Left renal pelvis (tissue), 4 donors: Measurements from ENCODE around the gene CAMTA2. TPM values are rescaled to one million over a fixed set of nuclear protein-coding genes. Genes with fewer than 3 reads are reported as not detected.
A peak's percentile ranks its signal among the peaks of the same experiment; 100 is the strongest.

Experiments used
- DNase-seq, 4 donors: peaks; one replicate each; pipeline ENCODE4 v3.0.0-alpha.2; 2013; ENCODE audit warnings: low read depth in 4 of 4, low spot score in 3 of 4
- polyA plus RNA-seq, 4 donors: library from polyadenylated mRNA; unstranded; fragments of 120-200 nt; gene quantifications; one replicate each; pipeline ENCODE4 v1.2.1, GENCODE V29; 2013; ENCODE audit not compliant: insufficient read length in 4 of 4

Gene CAMTA2
- polyA plus RNA-seq, 4 donors: 19.3 to 34.2 (median 26.6) TPM

DNA sequence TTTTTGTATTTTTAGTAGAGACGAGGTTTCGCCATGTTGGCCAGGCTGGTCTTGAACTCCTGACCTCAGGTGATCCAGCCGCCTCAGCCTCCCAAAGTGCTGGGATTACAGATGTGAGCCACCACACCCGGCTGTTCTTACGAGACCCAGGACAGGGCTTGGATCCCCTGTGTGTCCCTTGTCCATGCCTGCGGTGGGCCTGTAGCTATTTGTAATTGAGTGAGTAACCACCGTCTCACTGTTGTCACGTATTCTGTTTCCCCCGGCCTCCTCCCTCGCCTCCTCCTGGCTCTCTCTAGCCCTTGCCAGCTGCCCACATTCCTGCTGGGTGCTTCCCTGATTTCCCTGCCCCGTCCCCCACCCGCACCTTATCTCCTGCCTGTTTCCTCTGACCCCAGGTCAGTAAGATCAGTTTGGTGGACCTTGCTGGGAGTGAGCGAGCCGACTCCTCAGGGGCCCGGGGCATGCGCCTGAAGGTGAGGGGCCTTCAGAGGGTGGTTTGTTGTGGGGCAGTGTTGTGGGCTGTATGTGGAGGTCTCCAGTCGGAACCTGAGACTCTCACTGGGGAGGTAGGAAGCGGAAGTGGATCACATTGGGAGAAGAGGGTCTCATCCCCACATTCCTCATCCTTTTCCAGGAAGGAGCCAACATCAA lies 15.9 kb upstream of the CAMTA2 start:
- no peak for DNase-seq

DNA sequence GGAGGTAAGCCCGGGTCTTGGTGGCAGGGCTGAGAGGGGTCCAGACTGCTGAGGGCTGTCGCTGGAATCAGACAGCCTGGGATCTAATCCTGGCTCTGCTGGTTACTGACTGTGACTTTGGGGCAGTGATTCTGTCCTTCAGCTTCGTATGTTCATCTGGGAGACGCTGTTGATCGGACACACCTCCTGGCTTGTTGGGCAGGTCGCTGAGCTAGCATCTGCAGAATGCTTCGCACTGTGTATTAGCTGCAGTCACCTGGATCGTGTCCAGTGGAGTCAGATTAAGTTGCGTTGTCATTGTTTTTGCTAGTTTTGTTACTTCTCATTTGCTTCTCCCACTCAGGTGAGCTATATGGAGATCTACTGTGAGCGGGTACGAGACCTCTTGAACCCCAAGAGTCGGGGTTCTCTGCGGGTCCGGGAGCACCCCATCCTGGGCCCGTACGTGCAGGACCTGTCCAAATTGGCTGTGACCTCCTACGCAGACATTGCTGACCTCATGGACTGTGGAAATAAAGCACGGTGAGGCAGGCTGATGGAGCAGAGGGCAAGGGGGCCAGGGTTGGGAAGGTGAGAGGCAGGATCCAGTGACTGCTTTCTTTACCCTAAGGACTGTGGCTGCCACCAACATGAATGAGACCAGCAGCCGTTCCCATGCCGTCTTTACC lies 14.8 kb upstream of the CAMTA2 start:
- DNase-seq: no peak

DNA sequence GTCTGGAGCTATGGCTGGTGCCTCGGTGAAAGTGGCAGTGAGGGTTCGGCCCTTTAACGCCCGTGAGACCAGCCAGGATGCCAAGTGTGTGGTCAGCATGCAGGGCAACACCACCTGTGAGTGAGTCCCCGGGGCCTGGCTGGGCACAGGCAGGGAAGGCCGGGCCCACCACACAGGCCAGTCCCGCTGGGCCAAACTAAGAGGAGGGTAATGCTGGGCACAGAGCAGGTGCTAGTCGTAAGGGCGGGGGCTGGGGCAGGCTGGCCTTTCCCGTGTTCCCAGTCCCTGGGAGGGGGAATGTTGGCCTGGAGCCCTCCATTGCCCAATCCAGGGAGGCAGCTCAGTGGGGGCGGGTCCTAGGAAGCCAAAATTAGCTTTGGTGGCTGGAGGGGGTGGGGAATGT lies 12.8 kb upstream of the CAMTA2 start:
- no peak for DNase-seq

DNA sequence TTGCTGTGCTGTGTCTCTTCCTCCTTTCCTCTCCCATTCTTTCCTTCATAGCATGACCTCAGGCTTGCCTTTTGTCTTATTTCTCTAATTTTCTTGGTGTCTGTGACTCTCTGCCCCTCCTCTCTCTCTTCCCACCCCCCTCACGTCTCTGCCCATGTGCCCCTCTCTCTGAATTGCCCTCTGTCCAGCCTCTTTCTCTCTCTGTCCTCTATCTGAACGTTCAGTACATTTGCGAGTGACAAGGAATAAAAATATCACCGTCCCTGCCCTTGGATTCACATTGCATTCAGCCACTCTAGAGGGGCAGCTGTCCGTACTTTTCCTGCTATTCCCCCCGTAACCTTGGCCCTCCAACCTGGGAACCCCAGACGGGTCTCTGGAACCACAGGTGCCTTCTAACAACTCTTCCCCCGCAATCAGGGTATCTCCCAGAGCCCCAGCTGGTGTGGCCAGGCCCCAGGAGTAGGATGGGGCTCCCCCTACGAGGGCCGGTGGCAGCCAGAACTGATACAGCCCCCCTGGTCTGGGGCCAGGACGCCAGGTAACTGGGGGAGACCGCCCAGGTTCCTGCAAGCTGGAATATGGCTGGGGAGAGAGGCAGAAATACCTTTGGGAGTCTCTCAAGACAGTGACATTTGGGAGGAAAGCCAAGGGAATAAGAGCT lies 12.1 kb upstream of the CAMTA2 start:
- DNase-seq: no peak

DNA sequence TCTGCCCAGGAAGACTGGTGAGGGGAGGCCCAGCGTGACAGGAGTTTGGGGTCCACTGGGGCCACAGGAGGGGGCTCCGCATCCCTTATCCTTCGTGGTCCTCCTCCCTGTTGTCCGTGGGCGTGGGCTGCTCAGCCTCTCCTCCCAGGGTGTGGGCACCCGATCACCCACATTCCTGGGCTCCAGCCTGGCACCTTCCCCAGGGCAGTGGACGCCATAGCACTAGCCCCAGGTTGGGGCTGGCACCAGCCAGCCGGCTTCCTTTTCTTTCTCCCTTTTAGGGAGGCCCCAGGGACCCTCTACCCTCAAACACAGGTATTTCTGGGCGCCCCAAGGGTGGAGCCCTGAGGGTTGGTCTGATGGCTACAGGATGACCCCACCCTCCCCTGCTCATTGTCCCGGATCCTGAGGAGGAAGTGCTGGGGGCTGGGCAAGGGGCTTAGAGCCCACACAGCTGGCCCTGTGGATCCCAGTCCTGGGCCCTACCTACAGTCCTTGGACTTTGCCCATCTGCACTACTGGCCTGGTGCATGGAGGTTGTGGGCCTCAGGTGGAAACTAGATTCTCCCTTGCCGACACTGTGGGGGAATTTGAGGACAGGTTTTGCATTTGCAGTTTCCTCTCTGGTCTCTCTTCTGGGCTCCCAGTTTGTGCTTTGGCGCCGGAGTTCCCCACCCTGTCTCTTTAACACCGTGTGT lies 11.4 kb upstream of the CAMTA2 start:
- no peak for DNase-seq

DNA sequence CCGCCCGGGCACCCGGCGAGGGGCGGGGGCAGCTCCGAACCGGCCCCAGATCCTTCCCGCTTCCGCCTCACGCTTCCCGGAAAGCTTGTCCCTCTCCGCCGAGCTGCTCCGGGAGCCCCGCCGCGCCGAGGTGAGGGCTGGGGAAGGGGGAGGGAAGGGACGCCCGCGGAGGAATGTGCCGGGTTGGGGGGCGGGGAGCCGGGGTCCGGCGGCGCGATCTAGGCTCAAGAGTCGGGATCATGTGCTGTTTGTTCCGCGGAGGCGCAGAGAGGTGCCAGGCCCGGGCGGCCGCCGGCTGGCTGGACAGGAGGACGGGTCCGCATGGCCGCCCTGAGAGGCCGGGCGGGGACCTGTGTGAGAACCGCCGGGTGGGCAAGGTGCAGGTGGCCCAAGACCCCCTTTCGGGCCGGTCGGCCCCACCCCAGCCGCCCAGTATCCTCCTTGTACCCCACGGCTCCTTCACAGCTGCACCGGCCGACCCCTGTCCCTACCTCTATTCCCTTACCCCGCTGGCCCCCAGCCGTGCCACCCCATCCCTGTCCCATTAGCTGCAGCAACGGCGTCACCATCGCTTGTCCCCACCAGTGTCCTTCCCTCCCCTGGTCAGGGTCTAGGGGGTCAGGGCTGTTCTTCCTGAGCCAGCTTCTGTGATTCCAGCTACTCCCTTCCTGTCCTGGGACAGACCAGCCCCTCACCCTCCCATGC lies 10.7 kb upstream of the CAMTA2 start:
- no peak for DNase-seq

DNA sequence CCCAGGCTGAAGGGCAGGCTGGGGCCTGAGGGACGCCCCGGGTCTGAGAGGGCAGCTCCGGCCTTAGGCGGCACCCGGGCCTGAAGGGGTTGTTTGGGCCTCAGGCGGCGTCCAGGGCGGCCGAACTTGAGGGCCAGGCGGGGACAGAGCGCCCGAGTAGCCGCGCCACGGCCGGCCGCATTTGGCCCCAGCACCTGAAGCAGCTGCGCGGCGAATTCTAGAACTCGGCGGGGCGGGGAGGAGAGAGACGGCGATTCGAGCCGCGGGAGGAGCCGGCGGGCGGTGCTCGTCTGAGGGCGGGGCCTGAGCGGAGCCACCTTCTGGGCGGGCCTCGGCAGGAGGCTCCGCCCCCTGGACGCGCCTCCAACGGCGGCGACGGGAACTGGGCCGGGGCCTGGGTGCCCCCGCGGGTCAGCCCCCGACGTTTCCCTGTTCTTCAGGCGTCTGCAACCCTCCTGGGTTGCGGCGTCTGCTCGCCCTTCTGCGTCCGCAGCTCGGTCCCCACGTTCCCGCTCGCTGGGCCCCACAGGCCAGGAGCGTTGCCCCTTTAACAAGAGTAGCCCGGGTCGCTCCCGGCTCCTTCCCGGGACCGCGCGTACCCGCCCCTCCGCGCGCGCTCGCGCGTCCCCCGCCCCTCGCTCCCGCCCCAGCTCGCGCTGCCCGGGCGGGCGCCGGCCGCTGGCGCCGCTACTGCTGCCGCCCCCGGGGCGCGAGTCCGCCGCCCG lies 10.0 kb upstream of the CAMTA2 start, which contains the start of the genes INCA1 and KIF1C:
Gene INCA1, minus strand, starts transcription at position 221 of the 725 bp plus-strand sequence. CDS start 3,085 bp downstream, outside the sequence.
Gene KIF1C, plus strand, starts transcription at position 649 of the 725 bp plus-strand sequence. CDS start 2,297 bp downstream, outside the sequence.
- DNase-seq: peak; percentile 80 to 88 (median 84)

DNA sequence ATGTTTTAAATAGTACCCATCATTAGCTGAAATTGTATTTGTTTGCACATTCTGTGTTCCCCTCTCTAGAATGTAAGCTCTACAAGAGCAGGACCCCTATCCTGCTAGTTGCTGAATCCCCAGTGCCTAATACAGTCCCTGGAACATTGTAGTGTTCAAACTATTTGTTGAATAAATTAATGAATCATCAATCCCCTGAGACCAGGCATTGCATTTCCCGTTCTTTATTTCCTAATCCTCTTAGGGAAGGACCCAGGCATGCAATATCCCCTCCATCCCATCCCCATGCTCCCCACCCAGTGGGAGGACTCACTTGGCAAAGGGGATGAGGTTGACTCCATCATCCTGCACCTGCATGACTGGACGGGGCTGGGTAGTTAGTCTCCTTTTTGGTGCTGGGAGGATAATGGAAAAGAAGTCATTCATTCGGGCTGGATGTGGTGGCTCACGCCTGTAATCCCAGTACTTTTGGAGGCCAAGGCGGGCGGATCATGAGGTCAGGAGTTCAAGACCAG lies 6.7 kb upstream of the CAMTA2 start:
- no peak for DNase-seq

DNA sequence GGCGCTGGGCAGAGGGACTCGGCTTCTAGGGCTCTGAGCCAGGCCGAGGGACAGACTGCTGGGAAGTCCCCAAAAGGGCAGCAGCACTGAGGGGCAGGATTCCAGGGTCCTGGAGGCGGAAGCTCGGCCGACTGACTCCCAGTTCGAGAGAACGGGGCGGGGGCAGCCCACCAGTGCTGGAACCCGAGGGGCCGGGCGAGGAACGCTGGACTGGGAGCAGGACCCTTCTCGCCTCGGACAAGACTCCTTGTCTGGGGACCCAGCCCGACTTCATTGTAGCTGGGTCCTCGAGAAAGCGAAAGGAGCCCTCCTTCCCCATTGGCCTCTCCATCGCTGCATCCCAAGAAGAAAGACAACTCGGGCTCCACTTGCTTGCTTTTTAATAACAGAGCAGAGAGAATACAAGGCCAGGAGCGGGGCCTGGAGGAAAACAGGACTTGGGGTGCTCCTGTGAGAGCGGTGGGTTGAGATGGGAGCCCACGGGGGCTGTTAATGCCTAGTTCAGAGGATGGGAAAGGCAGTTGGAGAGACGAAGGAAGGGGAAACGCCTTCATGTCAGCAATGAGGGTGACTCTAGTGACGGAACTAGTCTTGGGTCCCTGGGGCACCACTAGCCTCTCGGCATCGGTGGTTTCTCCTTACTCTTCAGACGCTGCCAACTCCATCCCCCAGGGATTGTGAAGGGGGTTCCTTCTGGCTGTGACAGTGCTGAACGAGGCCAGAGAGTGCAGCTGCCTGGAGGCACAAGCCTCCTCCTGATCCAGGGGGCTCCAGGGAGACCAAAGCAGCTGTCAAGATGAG lies 492 bp upstream of the CAMTA2 start:
- DNase-seq: no peak

DNA sequence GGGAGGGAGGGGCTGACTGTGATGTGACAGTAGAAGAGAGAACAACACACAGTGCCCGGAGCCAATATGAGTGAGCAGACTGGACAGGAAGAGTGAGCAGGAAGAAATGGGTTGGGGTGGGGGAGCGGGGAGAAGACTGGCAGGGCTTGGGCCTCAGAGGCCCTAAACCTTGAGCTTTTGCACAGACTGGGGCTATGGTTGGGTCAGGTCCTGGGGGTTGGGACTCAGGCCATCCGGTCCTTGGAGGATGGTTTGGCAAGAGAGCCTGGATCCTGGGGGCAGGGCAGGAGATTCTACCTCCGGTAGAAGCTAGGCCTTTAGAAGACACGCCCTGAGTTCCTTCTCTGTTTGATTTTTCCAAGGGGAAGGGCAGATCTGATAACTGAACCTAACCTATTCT lies 1.1 kb downstream of the CAMTA2 start:
- no peak for DNase-seq

DNA sequence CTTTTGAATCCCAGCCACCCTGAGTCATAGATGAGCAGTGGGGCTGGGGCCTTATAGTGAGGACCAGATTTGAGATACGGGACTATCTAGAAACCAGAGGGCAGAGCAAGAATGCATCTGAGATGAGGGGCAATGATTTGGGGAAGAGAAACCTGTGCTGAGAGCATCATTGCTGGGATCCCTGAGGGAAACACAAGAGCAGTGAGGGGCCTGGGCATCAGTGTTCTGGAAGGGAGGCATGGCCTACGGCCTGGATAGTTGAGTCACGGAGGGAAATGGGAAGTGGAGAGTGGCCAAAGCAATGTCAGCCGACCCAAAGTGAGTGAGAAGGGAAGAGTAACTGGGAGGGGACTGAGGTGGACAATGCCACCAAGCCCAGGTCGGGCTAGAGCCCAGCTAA lies 5.2 kb downstream of the CAMTA2 start:
- DNase-seq: no peak

DNA sequence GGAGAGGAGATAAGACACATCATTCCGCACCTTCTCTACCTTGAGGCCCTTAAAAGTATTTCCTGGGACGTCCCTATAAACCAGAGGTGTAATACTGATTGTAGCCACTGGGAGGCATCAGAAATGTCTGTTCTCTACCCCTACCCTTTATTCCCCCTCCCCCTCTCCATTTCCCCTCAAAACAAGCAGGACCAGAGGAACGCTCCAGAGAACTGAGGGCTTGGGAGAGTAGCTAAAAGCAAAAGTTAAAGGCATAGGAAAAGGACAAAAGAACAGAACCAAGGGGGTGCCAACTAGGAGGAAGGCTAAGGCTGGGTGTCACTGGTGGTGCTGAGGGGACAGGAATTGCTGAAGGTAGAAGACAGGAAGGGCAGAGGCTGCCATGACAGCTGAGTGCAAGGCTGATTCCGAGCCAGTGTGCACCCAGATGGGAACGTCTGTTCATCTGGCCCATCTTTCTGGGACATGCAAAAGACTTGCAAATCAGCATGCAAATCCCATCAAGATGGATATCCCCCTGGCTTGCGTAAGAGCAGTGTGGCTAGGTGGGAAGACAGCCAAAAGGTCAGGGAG lies 6.7 kb downstream of the CAMTA2 start:
- DNase-seq: peak in 2 of 4 donors; percentile 58 to 65

DNA sequence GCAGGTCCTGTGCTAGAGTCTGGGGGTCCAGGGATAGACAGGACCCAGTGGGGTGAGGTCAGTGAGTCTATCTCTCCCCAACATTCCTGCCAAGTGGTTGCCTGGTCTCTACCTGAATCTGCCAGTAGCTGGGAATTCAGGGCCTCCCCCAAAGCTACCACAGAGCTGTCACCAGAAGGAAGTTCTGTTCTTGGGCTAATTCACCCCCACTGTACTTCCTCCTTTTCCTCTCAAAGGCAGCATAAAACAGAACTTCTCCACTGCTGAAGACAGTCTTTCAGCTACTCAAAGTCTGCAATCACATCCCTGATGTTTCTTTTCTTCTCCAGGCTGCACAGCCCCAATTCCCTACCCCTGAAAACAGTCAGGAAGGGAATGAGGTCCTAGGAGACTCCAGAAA lies 8.7 kb downstream of the CAMTA2 start:
- DNase-seq: no peak

DNA sequence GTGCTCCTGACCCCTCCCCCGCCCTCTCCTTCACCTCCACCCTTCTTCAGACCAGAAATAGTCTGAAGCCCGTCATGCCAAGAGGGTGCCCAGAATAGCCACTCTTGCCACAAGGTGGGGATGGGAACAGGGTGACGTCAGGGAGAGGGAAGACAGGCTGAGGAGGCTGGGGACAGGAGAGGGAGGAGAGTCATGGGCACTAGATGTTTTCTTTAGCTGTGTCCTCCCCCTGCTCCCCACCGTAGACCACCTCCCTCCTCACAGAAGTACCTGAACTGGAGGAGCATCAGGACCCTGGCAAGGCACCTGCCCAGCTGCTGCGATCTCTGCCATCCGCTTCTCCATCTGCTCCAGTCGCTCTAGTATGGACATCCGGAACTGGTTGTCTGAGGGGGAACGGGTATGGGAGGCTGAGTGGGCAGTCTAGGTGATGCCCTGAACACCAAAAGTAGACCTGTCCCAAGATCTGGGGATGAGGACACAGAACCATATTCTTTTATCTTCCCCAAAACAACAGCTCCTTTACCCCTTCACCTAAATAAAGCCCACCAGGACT lies 13.3 kb downstream of the CAMTA2 start:
- DNase-seq: no peak

DNA sequence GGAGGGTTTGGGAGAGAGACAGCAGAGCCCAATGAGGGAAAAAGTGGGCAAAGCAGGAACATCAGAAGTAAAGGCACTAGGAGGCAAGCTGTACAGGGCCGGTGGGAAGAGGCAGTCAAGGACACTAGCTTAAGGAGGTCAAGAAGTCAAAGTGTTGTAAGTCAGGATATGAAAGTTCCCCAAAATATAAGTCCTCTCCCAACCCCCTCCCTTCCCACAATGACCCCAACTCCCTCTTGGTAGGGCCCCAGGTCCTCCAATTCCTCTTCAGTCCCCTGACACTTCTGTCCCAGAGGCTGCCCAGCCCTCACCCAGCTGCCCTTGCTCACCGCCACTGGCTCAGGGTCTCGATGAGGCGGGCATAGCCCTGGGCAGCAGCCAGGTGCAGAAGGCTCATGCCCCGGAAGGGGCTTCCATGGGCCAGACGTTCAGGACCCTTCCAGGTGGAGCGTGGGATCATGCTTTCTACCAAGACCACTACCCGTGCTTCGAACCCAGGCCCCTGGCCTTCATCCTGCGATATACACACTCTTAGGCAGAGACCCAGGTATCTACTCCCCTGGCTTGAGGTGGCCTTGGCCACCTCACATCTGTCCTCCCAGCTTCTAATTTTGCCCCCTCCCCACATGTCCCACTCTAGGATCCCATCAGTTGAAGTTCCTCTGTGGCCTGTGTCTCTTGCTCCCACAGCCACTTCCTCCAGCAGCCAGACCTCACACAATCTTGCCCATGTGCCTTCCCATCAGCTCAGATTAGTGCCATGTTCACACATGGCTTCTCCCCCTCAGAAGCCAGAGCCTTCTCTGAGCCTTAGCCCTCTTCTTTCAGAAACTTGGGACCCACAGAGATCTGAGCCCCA lies 14.0 kb downstream of the CAMTA2 start:
- no peak for DNase-seq

DNA sequence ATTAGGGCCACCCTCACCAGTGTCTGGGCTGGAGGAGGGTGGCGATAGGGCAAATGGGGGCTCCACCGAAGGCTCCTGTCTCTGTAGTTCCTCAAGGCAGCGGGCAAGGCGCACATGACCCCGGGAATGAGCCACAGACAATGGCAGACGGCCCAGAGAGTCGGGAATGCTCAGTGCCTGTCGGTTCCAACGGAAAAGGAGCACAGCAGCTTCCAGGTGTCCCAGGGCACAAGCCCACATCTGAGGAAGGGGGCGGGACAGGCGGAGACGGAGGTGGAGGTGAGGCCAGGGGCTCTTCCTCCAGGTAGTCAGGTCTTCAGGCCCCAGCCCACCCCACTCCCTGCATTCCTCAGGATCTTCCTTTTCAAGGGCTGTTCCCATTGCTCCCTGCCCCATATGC lies 14.7 kb downstream of the CAMTA2 start:
- no peak for DNase-seq

DNA sequence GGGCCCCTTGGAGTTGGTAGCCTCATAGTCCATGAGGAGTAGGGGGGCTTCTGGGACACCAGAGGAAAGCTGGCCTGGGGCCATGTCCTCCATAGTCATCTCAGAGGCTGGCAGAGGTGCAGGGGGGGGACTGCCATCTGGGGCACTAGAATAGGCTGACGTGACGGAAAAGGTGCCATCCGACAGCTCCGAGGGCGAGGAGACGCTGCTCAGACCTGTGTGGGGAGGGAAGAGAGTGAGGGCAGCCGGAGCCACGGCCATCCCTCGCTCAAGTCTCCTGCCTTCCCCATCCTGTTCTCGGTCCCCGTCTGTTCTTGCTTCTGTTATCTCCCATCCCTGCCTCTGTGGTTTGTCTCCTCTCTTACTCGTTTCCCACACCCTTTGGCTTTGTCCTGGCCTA lies 15.2 kb downstream of the CAMTA2 start:
- no peak for DNase-seq
